ENCODE data around the gene TDRKH. TPM values are rescaled to one million over a fixed set of nuclear protein-coding genes. Genes with fewer than 3 reads are reported as not detected.

Gene TDRKH
- total RNA-seq, 1 donor from 2014 or later = 12.0 TPM

DNA sequence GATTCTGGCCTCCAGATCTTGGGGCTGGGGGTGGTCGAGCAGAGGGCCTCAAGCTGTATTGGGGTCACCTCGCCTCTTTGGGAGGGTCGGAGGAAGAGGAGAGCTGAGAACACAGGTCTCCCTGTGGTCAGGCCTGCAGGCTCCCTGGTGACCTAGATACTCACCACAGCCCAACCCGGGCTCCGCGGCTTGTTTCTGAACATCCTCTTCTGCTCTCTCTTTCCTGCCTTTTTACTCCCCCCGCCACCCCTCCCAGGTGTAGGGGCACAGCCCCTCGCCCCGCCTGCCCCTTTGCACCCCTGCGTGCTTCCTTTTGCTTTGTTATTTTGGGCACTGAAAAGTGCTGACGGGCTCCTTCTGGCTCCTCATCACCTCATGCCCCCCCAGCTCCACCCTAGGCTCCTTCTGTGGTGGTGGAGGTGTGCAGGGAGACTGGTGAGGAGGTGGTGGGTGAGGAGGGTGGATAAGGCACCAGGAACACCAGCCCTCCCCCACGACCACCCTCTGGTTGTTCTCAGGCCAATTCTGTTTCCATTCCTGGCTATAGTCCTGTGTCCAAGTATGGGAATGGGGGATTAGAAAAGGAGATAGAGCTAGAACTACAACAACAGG, 25.5 kb upstream of the TDRKH start:
- no peak for DNase-seq (ENCODE audit: low read depth)
- H3K4me3 ChIP-seq (ENCODE audit: low read depth, low read length) = no peak overlapping the region
- H3K27me3 ChIP-seq (ENCODE audit: control insufficient read depth, insufficient read depth, low read length) = peaks cover 16% of the 10 kb centered on the region
- TF ChIP-seq, protein P1, sequence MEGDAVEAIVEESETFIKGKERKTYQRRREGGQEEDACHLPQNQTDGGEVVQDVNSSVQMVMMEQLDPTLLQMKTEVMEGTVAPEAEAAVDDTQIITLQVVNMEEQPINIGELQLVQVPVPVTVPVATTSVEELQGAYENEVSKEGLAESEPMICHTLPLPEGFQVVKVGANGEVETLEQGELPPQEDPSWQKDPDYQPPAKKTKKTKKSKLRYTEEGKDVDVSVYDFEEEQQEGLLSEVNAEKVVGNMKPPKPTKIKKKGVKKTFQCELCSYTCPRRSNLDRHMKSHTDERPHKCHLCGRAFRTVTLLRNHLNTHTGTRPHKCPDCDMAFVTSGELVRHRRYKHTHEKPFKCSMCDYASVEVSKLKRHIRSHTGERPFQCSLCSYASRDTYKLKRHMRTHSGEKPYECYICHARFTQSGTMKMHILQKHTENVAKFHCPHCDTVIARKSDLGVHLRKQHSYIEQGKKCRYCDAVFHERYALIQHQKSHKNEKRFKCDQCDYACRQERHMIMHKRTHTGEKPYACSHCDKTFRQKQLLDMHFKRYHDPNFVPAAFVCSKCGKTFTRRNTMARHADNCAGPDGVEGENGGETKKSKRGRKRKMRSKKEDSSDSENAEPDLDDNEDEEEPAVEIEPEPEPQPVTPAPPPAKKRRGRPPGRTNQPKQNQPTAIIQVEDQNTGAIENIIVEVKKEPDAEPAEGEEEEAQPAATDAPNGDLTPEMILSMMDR (IDR thresholded peaks at IDR 0.05; ENCODE audit: insufficient read depth, low read length, poor library complexity, severe bottlenecking) = no peak
- H3K36me3 ChIP-seq (ENCODE audit: control insufficient read depth, insufficient read depth, low read length) = no peaks in the 10 kb centered on the region

DNA sequence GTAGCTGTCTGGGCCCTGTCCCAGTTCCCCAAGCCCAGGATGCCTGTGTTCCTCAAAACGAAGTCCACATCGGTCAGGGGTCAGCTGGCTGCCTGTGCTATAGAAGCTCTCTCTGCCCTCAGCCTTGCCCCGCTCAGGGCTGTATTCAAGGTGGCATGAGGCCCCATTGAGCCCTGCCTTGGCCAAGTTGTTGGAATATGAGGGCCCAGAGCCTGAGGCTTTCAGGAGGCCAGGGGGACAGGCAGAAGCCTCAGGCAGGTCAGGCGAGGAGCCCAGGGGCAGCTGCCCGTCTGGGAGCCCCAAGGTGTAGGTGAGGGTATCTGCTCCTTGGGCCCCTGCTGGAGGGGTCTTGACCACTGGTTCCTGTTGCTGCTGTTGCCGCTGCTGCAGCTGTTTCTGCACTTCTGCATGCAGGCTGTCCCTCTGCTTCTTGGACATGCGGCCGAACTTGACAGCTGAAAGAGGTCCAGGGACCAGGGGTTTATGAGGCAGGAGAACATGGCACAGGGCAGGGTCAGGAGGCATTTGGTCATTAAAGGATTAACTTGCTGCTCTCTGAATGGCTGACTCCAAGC, 24.8 kb upstream of the TDRKH start:
- Histone ChIP-seq H3K27me3 (ENCODE audit: control insufficient read depth, insufficient read depth, low read length) (peaks cover 16% of the 10 kb centered on the region), H3K4me3 (ENCODE audit: low read depth, low read length) (no peak overlapping the region), H3K36me3 (ENCODE audit: control insufficient read depth, insufficient read depth, low read length) (no peaks in the 10 kb centered on the region)
- DNase-seq (ENCODE audit: low read depth) = no peak
- TF ChIP-seq, protein P1 (IDR thresholded peaks at IDR 0.05; ENCODE audit: insufficient read depth, low read length, poor library complexity, severe bottlenecking) = no peak

DNA sequence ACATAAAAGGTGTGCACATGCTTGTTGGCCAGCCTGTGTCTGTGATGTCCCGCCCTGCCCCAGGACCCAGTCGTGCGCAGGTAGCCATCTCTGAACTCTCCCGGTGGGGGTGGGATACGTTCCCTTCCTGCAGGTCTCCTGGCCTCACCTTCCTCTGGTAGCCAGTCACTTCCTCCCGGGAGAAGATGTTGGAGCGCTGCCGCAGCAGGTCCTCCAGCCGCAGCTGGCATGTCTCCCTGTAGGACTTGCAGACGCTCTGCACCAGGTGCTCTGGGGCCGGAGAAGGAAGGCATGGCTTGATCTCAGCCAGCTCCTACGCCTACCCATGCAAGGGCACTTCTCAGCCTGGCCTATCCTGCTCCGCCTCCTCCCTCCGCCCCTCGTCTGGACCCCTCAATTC, 24.1 kb upstream of the TDRKH start:
- no peak overlapping the region for H3K4me3 ChIP-seq (ENCODE audit: low read depth, low read length)
- no peak for DNase-seq (ENCODE audit: low read depth)
- TF ChIP-seq, protein P1 (IDR thresholded peaks at IDR 0.05; ENCODE audit: insufficient read depth, low read length, poor library complexity, severe bottlenecking) = no peak
- no peaks in the 10 kb centered on the region for H3K36me3 ChIP-seq (ENCODE audit: control insufficient read depth, insufficient read depth, low read length)
- peaks cover 16% of the 10 kb centered on the region for H3K27me3 ChIP-seq (ENCODE audit: control insufficient read depth, insufficient read depth, low read length)

DNA sequence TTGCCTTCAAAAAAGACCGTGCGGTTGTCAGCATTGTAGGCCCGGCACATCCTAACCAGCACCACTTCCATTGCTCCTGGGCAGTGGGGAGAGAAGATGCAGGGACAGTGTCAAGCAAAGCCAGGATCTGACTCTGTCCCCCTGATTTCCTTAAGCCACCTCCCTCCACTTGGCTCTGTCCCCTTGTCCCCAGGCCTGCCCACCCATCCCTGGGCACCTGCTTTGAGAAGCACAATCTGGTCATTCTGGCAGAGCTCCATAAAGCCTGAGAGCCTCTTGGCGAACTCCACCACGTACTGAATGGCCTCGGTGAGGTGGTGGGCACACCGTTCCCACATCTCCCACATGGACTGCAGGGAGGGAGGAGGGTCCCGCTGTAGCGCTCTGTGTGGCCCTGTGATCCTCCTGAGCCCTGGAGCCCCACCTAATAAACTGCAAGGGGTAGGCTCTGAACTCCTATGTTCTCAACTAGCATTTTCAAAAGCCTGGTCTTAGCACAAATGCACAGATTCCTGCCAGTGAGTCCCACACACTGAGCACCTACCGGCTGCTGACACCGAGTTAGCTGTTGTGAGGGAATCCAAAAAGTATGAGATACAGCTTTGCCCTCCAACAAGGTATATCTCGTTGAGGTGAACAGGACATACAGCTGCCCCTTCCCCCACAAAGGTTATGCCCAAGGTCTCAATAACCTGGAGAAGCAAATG, 23.1 kb upstream of the TDRKH start:
- Histone ChIP-seq H3K4me3 (ENCODE audit: low read depth, low read length) (no peak overlapping the region), H3K27me3 (ENCODE audit: control insufficient read depth, insufficient read depth, low read length) (peaks cover 16% of the 10 kb centered on the region), H3K36me3 (ENCODE audit: control insufficient read depth, insufficient read depth, low read length) (no peaks in the 10 kb centered on the region)
- DNase-seq (ENCODE audit: low read depth) = no peak
- TF ChIP-seq, protein P1 (IDR thresholded peaks at IDR 0.05; ENCODE audit: insufficient read depth, low read length, poor library complexity, severe bottlenecking) = no peak

DNA sequence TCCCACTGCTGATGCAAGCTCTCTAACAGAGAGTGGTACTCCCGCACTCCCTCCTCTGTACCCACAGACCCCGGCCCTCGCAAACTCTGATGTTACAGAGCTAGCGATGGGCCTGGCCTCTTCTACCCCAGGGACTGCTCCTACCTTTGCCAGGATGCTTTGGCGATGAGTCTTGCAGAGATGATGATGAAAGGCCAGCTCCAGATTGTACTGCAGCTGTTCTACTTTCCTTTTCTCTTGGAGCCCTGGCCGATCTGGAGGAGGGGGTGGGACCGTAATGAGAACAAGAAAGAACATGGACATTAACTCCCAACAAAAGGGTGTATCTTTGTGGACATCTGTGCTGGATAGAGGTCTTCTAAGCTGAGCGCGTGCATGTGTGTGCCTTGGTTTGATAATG, 20.9 kb upstream of the TDRKH start:
- DNase-seq (ENCODE audit: low read depth) = no peak
- Histone ChIP-seq H3K4me3 (ENCODE audit: low read depth, low read length) (no peak overlapping the region), H3K36me3 (ENCODE audit: control insufficient read depth, insufficient read depth, low read length) (no peaks in the 10 kb centered on the region), H3K27me3 (ENCODE audit: control insufficient read depth, insufficient read depth, low read length) (peaks cover 26% of the 10 kb centered on the region)
- TF ChIP-seq, protein P1 (IDR thresholded peaks at IDR 0.05; ENCODE audit: insufficient read depth, low read length, poor library complexity, severe bottlenecking) = no peak

All from kidney epithelial cell (primary cell).